Activated CD8-positive, alpha-beta memory T cell treated with anti-CD3 and anti-CD28 coated beads, Interleukin-2, amount 50 U/mL, for 1 hour (primary cell): ENCODE measurements around the gene ARMC10.
"Not testable (repeated sequence)": the region's sequence is repeated elsewhere in the genome, so short reads cannot be mapped to it uniquely, and the experiment has no call there.

Experiments used
- DNase-seq: peaks from one replicate; pipeline ENCODE4 v3.0.0-alpha.2; 2020; ENCODE audit errors: extremely low read depth

ARMC10 gene

GRCh38 chr7:103074519-103075336 is at the start of gene ARMC10, which contains the start of gene FBXL13:
Gene ARMC10 (plus strand): TSS chr7:103075140. CDS start chr7:103075273, 133 bp downstream.
Gene FBXL13 (minus strand): TSS chr7:103074796.
- DNase-seq = peak; percentile 55

GRCh38 chr7:103025341-103025740 is 49.6 kb upstream of the ARMC10 start:
- DNase-seq = no peak

GRCh38 chr7:103031024-103031423 is 43.9 kb upstream of the ARMC10 start:
- DNase-seq = no peak

- no peak for DNase-seq
Measured at GRCh38 chr7:103031781-103032180, 43.2 kb upstream of the ARMC10 start.

- not testable (repeated sequence) for DNase-seq
Measured at GRCh38 chr7:103034318-103034717, 40.6 kb upstream of the ARMC10 start.

- DNase-seq = no peak
Measured at GRCh38 chr7:103037476-103037822, 37.5 kb upstream of the ARMC10 start.

- DNase-seq = not testable (repeated sequence)
Measured at GRCh38 chr7:103037823-103038739, 36.9 kb upstream of the ARMC10 start.

GRCh38 chr7:103041815-103042214 is 33.1 kb upstream of the ARMC10 start:
- not testable (repeated sequence) for DNase-seq

GRCh38 chr7:103048833-103049232 is 26.1 kb upstream of the ARMC10 start:
- no peak for DNase-seq

GRCh38 chr7:103051519-103051918 is 23.4 kb upstream of the ARMC10 start:
- DNase-seq = no peak

GRCh38 chr7:103056006-103056405 is 18.9 kb upstream of the ARMC10 start:
- not testable (repeated sequence) for DNase-seq

- DNase-seq = no peak
Measured at GRCh38 chr7:103058122-103058521, 16.8 kb upstream of the ARMC10 start.

GRCh38 chr7:103059471-103059870 is 15.5 kb upstream of the ARMC10 start:
- no peak for DNase-seq

- no peak for DNase-seq
Measured at GRCh38 chr7:103063895-103064294, 11.0 kb upstream of the ARMC10 start.

GRCh38 chr7:103065667-103066066 is 9.3 kb upstream of the ARMC10 start:
- DNase-seq = no peak

- no peak for DNase-seq
Measured at GRCh38 chr7:103068414-103069403, 6.2 kb upstream of the ARMC10 start.

GRCh38 chr7:103071000-103071399 is 3.9 kb upstream of the ARMC10 start:
- no peak for DNase-seq

GRCh38 chr7:103073989-103074518 is 886 bp upstream of the ARMC10 start:
- DNase-seq = no peak

GRCh38 chr7:103075337-103075918 is 488 bp downstream of the ARMC10 start:
- peak; percentile 41 for DNase-seq

GRCh38 chr7:103076764-103077163 is 1.8 kb downstream of the ARMC10 start:
- DNase-seq = no peak

GRCh38 chr7:103077318-103077717 is 2.4 kb downstream of the ARMC10 start:
- no peak for DNase-seq
